HepG2 (cell line): ENCODE measurements around the gene CCDC77.

Experiments
- EZH2 ChIP-seq: conservative IDR thresholded peaks from 2 replicates; pipeline ENCODE4 v1.6.1; 2012; ENCODE audit warnings: mild to moderate bottlenecking, low read depth, low read length, moderate library complexity
- RARA ChIP-seq: IDR thresholded peaks from 2 replicates; pipeline ENCODE4 v1.6.1; 2016; ENCODE audit warnings: missing genetic modification reagents, missing compliant biosample characterization
- ZNF24 ChIP-seq: fragments of 450-650 bp; IDR thresholded peaks from 2 replicates; pipeline ENCODE4 v1.6.1; 2017; ENCODE audit warnings: antibody characterized with exemption, mild to moderate bottlenecking

DNA sequence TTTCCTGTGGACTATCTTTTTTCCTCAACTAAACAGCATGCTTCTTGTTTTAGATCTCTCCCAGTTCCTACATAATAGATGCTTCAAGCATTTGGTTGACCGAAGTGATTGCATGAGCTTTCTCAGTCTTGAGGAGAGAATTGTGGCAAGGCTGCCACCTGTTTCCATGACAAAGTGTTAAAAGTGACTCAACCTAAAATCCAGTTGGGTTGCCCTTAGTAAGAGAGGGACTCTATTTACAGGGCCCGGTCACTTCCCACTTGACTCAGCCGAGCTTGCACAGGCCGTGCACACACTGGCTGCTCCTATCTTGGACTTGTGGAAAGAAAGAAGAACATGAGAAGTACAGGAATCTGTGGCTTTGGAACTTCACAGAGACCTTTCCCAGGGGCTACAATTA, 56.2 kb downstream of the CCDC77 start:
- no peak for TF ChIP-seq ZNF24
- no peak for TF ChIP-seq EZH2
- TF ChIP-seq RARA (CRISPR knock-in tag), result no peak
